Measurements from ENCODE around the gene PURB.
A peak's percentile ranks its signal among the peaks of the same experiment; 100 is the strongest.
"Not testable (repeated sequence)": the region's sequence is repeated elsewhere in the genome, so short reads cannot be mapped to it uniquely, and the experiment has no call there.

PURB gene

GRCh38 chr7:44885394-44886317 lies at the start of gene PURB:
PURB (minus strand) TSS chr7:44885530; CDS start chr7:44885348, 182 bp downstream.
- POLR2A ChIA-PET, result interaction anchor here (0.7 to 1.9 kb wide), 9 partner anchors 9 to 280 kb away, joined by 3 to 7 read pairs (median 4); partner anchors contain the start of genes H2AZ2 and OGDH
- H3K4me3 ChIP-seq (ENCODE audit: low read depth, low read length), result peak within 1 kb of the TSS; percentile 87
- CTCF ChIA-PET, result interaction anchor here (0.6 to 2.4 kb wide), 4 partner anchors 8 to 298 kb away, joined by 3 to 10 read pairs (median 4); no protein-coding TSS in a partner anchor
- TF ChIP-seq CTCF (IDR thresholded peaks at IDR 0.05; ENCODE audit: insufficient read depth, low read length, missing control alignments), result no peak
- peak; percentile 79 for DNase-seq (ENCODE audit: low read depth, low spot score)

- no peak overlapping the region for H3K4me3 ChIP-seq (ENCODE audit: low read depth, low read length)
- no peak for TF ChIP-seq CTCF (IDR thresholded peaks at IDR 0.05; ENCODE audit: insufficient read depth, low read length, missing control alignments)
- POLR2A ChIA-PET, result no interaction called here
- no peak for DNase-seq (ENCODE audit: low read depth, low spot score)
- CTCF ChIA-PET, result interaction anchor here (1.0 kb wide), 1 partner anchor 201 kb away, joined by 4 read pairs; no protein-coding TSS in a partner anchor
Measured at GRCh38 chr7:44935016-44935415, 49.7 kb upstream of the PURB start.

GRCh38 chr7:44934510-44934909 lies 49.2 kb upstream of the PURB start:
- POLR2A ChIA-PET; H3K4me3 ChIP-seq (ENCODE audit: low read depth, low read length); DNase-seq (ENCODE audit: low read depth, low spot score): not testable (repeated sequence)
- CTCF ChIA-PET, result interaction anchor here (1.0 kb wide), 1 partner anchor 201 kb away, joined by 4 read pairs; no protein-coding TSS in a partner anchor

- H3K4me3 ChIP-seq (ENCODE audit: low read depth, low read length), result no peak overlapping the region
- POLR2A ChIA-PET, result no interaction called here
- DNase-seq (ENCODE audit: low read depth, low spot score), result no peak
- no peak for TF ChIP-seq CTCF (IDR thresholded peaks at IDR 0.05; ENCODE audit: insufficient read depth, low read length, missing control alignments)
- CTCF ChIA-PET, result no interaction called here
Measured at GRCh38 chr7:44930921-44931320, 45.6 kb upstream of the PURB start.

- H3K4me3 ChIP-seq (ENCODE audit: low read depth, low read length), result no peak overlapping the region
- POLR2A ChIA-PET, result no interaction called here
- no peak for TF ChIP-seq CTCF (IDR thresholded peaks at IDR 0.05; ENCODE audit: insufficient read depth, low read length, missing control alignments)
- no peak for DNase-seq (ENCODE audit: low read depth, low spot score)
- CTCF ChIA-PET, result interaction anchor here (0.6 to 13.4 kb wide), 19 partner anchors 10 to 348 kb away, joined by 3 to 211 read pairs (median 4); no protein-coding TSS in a partner anchor
Measured at GRCh38 chr7:44922351-44922694, 37.0 kb upstream of the PURB start.

- ChIA-PET POLR2A (no interaction called here), CTCF (interaction anchor here (0.6 to 13.4 kb wide), 22 partner anchors 9 to 349 kb away, joined by 3 to 211 read pairs (median 4); partner anchors contain the start of gene H2AZ2)
- peak; percentile 92 for TF ChIP-seq CTCF (IDR thresholded peaks at IDR 0.05; ENCODE audit: insufficient read depth, low read length, missing control alignments)
Measured at GRCh38 chr7:44921607-44922350, 36.4 kb upstream of the PURB start.

More at GRCh38 chr7:44921607-44922350, 36.4 kb upstream of the PURB start:
- no peak overlapping the region for H3K4me3 ChIP-seq (ENCODE audit: low read depth, low read length)
- DNase-seq (ENCODE audit: low read depth, low spot score), result no peak
